H1 (cell line): Measurements from ENCODE around the gene ZNF536. TPM values are rescaled to one million over a fixed set of nuclear protein-coding genes. Genes with fewer than 3 reads are reported as not detected.

Experiments used
- CTCF ChIA-PET: fragments of 300-600 bp; sonication (Branson Sonifier 250); formaldehyde crosslinking; loops from one replicate; lab custom pipeline; 2021; ENCODE audit not compliant: partially characterized antibody; lab: Charles Lee
- POLR2A ChIA-PET: fragments of 300-600 bp; sonication (Branson Sonifier 250); formaldehyde crosslinking; loops from one replicate; lab custom pipeline; 2021; ENCODE audit warnings: inconsistent platforms; ENCODE audit not compliant: partially characterized antibody; lab: Charles Lee
- DNase-seq, 2 experiments: peaks; one replicate each; pipeline versions ENCODE4 v3.0.0 to v3.0.0-alpha.2; 2010 to 2022; ENCODE audit warnings: low spot score in 2 of 2, low read depth in 1 of 2, mixed read lengths in 1 of 2
- FAIRE-seq: peaks from 2 replicates; lab custom pipeline; 2011; peaks lifted over from hg19 to GRCh38; lab: Jason Lieb, UNC
- H2AFZ ChIP-seq: 2 replicates; pipeline ENCODE4 v1.8.1; 2012; ENCODE audit warnings: low read length, inconsistent platforms
- H2AK5ac ChIP-seq: 2 replicates; pipeline ENCODE4 v1.6.1; 2013; ENCODE audit warnings: low read depth, low read length
- H2BK120ac ChIP-seq: replicated peaks from 2 replicates; pipeline ENCODE3; 2013; ENCODE audit warnings: low read depth, low read length, inconsistent platforms
- H2BK12ac ChIP-seq: 2 replicates; pipeline ENCODE4 v1.6.1; 2013; ENCODE audit warnings: low read depth, low read length
- H2BK15ac ChIP-seq: 2 replicates; pipeline ENCODE4 v1.6.1; 2013; ENCODE audit warnings: low read length
- H2BK20ac ChIP-seq: 2 replicates; pipeline ENCODE4 v1.6.1; 2013; ENCODE audit warnings: low read length
- H2BK5ac ChIP-seq: 2 replicates; pipeline ENCODE4 v1.6.1; 2013; ENCODE audit warnings: low read depth, low read length
- H3K14ac ChIP-seq: 2 replicates; pipeline ENCODE4 v1.6.1; 2013; ENCODE audit warnings: inconsistent platforms; ENCODE audit not compliant: insufficient read length
- H3K18ac ChIP-seq: 2 replicates; pipeline ENCODE4 v1.6.1; 2013; ENCODE audit warnings: low read length; ENCODE audit errors: extremely low read depth
- H3K23ac ChIP-seq: 2 replicates; pipeline ENCODE4 v1.6.1; 2013; ENCODE audit warnings: inconsistent platforms; ENCODE audit not compliant: insufficient read length
- H3K23me2 ChIP-seq: 2 replicates; pipeline ENCODE4 v1.6.1; 2013; ENCODE audit warnings: low read depth, low read length
- H3K27ac ChIP-seq: 2 replicates; pipeline ENCODE4 v1.6.1; 2011; ENCODE audit warnings: low read depth, low read length, inconsistent platforms
- H3K27me3 ChIP-seq, 4 experiments: replicated peaks in 1 of 4; 1 replicate in 1 of 4; 2 replicates in 3 of 4; pipeline versions ENCODE4 v1.6.1 to v1.8.1; 2011 to 2013; ENCODE audit warnings: low read length in 3 of 4, mild to moderate bottlenecking in 3 of 4, inconsistent platforms in 2 of 4, mixed read lengths in 2 of 4, moderate library complexity in 1 of 4; ENCODE audit not compliant: control insufficient read depth in 3 of 4, insufficient read depth in 3 of 4; ENCODE audit errors: extremely low read depth in 1 of 4
- H3K36me3 ChIP-seq, 4 experiments: 2 replicates each; pipeline versions ENCODE4 v1.6.1 to v1.8.1; 2011 to 2013; ENCODE audit warnings: mild to moderate bottlenecking in 4 of 4, low read length in 3 of 4, moderate library complexity in 2 of 4, control low read depth in 1 of 4, inconsistent platforms in 1 of 4; ENCODE audit not compliant: insufficient read depth in 4 of 4, control insufficient read depth in 2 of 4
- H3K4ac ChIP-seq: replicated peaks from 2 replicates; pipeline ENCODE3; 2013; ENCODE audit warnings: low read length, low read depth, mixed read lengths, inconsistent platforms; ENCODE audit not compliant: insufficient read length
- H3K4me1 ChIP-seq, 4 experiments: replicated peaks in 1 of 4; 1 replicate in 1 of 4; 2 replicates in 3 of 4; pipeline versions ENCODE4 v1.6.1 to v1.8.1; 2011 to 2013; ENCODE audit warnings: low read length in 3 of 4, inconsistent platforms in 2 of 4, mixed read lengths in 1 of 4; ENCODE audit not compliant: insufficient read depth in 4 of 4, control insufficient read depth in 3 of 4
- H3K4me2 ChIP-seq, 2 experiments: 2 replicates each; pipeline versions ENCODE4 v1.6.1 to v1.8.1; 2011 to 2013; ENCODE audit warnings: low read depth in 2 of 2, low read length in 2 of 2, control low read depth in 1 of 2, inconsistent platforms in 1 of 2, mild to moderate bottlenecking in 1 of 2; ENCODE audit not compliant: insufficient read depth in 1 of 2
- H3K4me3 ChIP-seq, 4 experiments: fragments of 200-600, 300-600 bp in 1 of 4; sonication (generic), shearing (Covaris generic), sonication (Bioruptor Twin) in 1 of 4; 2 replicates each; pipeline versions ENCODE4 v1.5.1 to v1.8.1; 2011 to 2016; ENCODE audit warnings: low read length in 4 of 4, low read depth in 3 of 4, control low read depth in 2 of 4, inconsistent platforms in 2 of 4, mild to moderate bottlenecking in 2 of 4, mixed read lengths in 1 of 4, moderate library complexity in 1 of 4; ENCODE audit not compliant: insufficient read depth in 2 of 4; ENCODE audit errors: extremely low read depth in 1 of 4
- H3K56ac ChIP-seq: replicated peaks from 2 replicates; pipeline ENCODE3; 2013; ENCODE audit warnings: low read depth, mild to moderate bottlenecking, mixed read lengths, low read length, inconsistent platforms; ENCODE audit not compliant: insufficient read length
- H3K79me1 ChIP-seq: 2 replicates; pipeline ENCODE4 v1.6.1; 2013; ENCODE audit warnings: low read depth, low read length, control low read depth
- H3K79me2 ChIP-seq, 2 experiments: 2 replicates each; pipeline versions ENCODE4 v1.6.1 to v1.8.1; 2012 to 2013; ENCODE audit warnings: low read length in 2 of 2, mild to moderate bottlenecking in 2 of 2, inconsistent platforms in 1 of 2; ENCODE audit not compliant: insufficient read depth in 2 of 2, control insufficient read depth in 1 of 2
- H3K9ac ChIP-seq, 4 experiments: replicated peaks in 1 of 4; 1 replicate in 1 of 4; 2 replicates in 3 of 4; pipeline versions ENCODE4 v1.6.1 to v1.8.1; 2011 to 2013; ENCODE audit warnings: low read depth in 3 of 4, low read length in 3 of 4, control low read depth in 2 of 4, mild to moderate bottlenecking in 2 of 4, moderate library complexity in 2 of 4, inconsistent platforms in 1 of 4; ENCODE audit errors: extremely low read depth in 1 of 4
- H3K9me3 ChIP-seq, 2 experiments: 2 replicates each; pipeline versions ENCODE4 v1.6.1 to v1.8.1; 2012 to 2013; ENCODE audit warnings: mild to moderate bottlenecking in 2 of 2, moderate library complexity in 2 of 2, control low read depth in 1 of 2, inconsistent platforms in 1 of 2, low read depth in 1 of 2, low read length in 1 of 2, mixed read lengths in 1 of 2; ENCODE audit not compliant: insufficient read depth in 2 of 2
- H4K20me1 ChIP-seq, 2 experiments: replicated peaks in 1 of 2; 2 replicates each; pipeline versions ENCODE3 to v1.8.1; 2011 to 2013; ENCODE audit warnings: inconsistent platforms in 2 of 2, low read length in 2 of 2, mild to moderate bottlenecking in 1 of 2; ENCODE audit not compliant: insufficient read depth in 2 of 2, control insufficient read depth in 1 of 2
- H4K5ac ChIP-seq: 2 replicates; pipeline ENCODE4 v1.6.1; 2013; ENCODE audit warnings: low read length, low read depth, mixed read lengths, inconsistent platforms; ENCODE audit not compliant: insufficient read length
- H4K8ac ChIP-seq: 2 replicates; pipeline ENCODE4 v1.8.0; 2013; ENCODE audit warnings: mild to moderate bottlenecking, moderate library complexity, low read length, inconsistent platforms; ENCODE audit not compliant: insufficient read depth; ENCODE audit errors: extremely low read depth
- H4K91ac ChIP-seq: replicated peaks from 2 replicates; pipeline ENCODE3; 2013; ENCODE audit warnings: low read length, mixed read lengths, inconsistent platforms; ENCODE audit not compliant: insufficient read length
- ATF2 ChIP-seq: IDR thresholded peaks from 2 replicates; pipeline ENCODE4 v1.6.1; 2012; ENCODE audit warnings: low read length, inconsistent platforms
- POLR2AphosphoS5 ChIP-seq: IDR thresholded peaks from 2 replicates; pipeline ENCODE4 v1.6.1; 2011; ENCODE audit warnings: low read depth, low read length
- SRF ChIP-seq: IDR thresholded peaks from 2 replicates; pipeline ENCODE4 v1.6.1; 2011; ENCODE audit warnings: mild to moderate bottlenecking, low read depth, low read length, moderate library complexity
- whole genome bisulfite sequencing, 2 experiments: shearing (Covaris generic) in 1 of 2; methylation state at CpG; one replicate each; pipeline versions ENCODE4 v1.1.6 to v1.1.7; 2013 to 2015; ENCODE audit warnings: low lambda C conversion rate in 2 of 2, mixed read lengths in 2 of 2, inconsistent platforms in 1 of 2, low coverage in 1 of 2, missing lambda C conversion rate in 1 of 2; ENCODE audit not compliant: insufficient replicate concordance in 2 of 2, insufficient coverage in 1 of 2, insufficient read length in 1 of 2; ENCODE audit errors: extremely low coverage in 1 of 2, missing lambda C conversion rate in 1 of 2; 5-methylcytosine and 5-hydroxymethylcytosine counted together
- polyA plus RNA-seq, 7 experiments: library from polyadenylated mRNA; depleted of rRNA in 3 of 7; stranded (reverse) in 5 of 7; unstranded in 2 of 7; fragments of >200 nt in 5 of 7; fragments of 200-250 nt in 2 of 7; gene quantifications; 1 replicate in 5 of 7; 2 replicates in 1 of 7; 4 replicates in 1 of 7; pipeline versions ENCODE4 v1.2.1 to v1.2.3, GENCODE V29; 2011 to 2013; ENCODE audit warnings: missing spikeins in 2 of 7, mixed read lengths in 2 of 7
- total RNA-seq: library from RNA; stranded (reverse); fragmentation: NEBNext Ultra II Directional; extraction: Animal tissue kit (Norgen Biotek cat#: 25700); gene quantifications from 2 replicates; pipeline ENCODE4 v1.2.1, GENCODE V29; 2021

Gene ZNF536
- total and polyA plus RNA-seq, 2 of the 8 experiments (the other 6 are each of a cell fraction or from before 2014, with no cell fraction given), result 0.09 to 0.11 TPM

GRCh38 chr19:30357580-30357954 lies 14.6 kb upstream of the ZNF536 start:
- H2AFZ ChIP-seq, result no peak overlapping the region
- DNase-seq, result no peak
- peaks cover 3 to 7% (median 5%) of the 10 kb centered on the region in 4 experiments; a peak in 5 of 7 replicates for H3K4me1 ChIP-seq
- ChIA-PET POLR2A (no interaction called here), CTCF (interaction anchor here (0.6 kb wide), 1 partner anchor 109 kb away, joined by 4 read pairs; no protein-coding TSS in a partner anchor)
- H4K91ac ChIP-seq, result no peak overlapping the region
- no peak overlapping the region for H4K5ac ChIP-seq
- WGBS, 2 experiments, result 100% methylated on average over 3 of the region's 5 CpGs; no CpG with 5 or more reads in 1 of the 2 experiments
- no peak overlapping the region for H3K4me3 ChIP-seq
- no peak for TF ChIP-seq POLR2AphosphoS5
- no peak for TF ChIP-seq SRF
- TF ChIP-seq ATF2, result no peak
- H3K23me2 ChIP-seq, result no peaks in the 10 kb centered on the region
- H3K79me1 ChIP-seq, result no peaks in the 10 kb centered on the region; the same call in 1 of the 2 replicates
- no peak overlapping the region for H2BK120ac ChIP-seq
- H3K9ac ChIP-seq, result no peak overlapping the region
- no peak overlapping the region for H2BK20ac ChIP-seq
- H3K18ac ChIP-seq, result no peak overlapping the region
- no peaks in the 10 kb centered on the region for H3K79me2 ChIP-seq
- H4K20me1 ChIP-seq, result no peaks in the 10 kb centered on the region
- H3K36me3 ChIP-seq, result no peaks in the 10 kb centered on the region
- H3K27ac ChIP-seq, result no peak overlapping the region
- no peak overlapping the region for H4K8ac ChIP-seq
- no peak overlapping the region for H3K56ac ChIP-seq
- no peak overlapping the region for H2BK5ac ChIP-seq
- no peak overlapping the region for H2AK5ac ChIP-seq
- no peaks in the 10 kb centered on the region for H3K27me3 ChIP-seq
- H3K14ac ChIP-seq, result no peak overlapping the region
- no peak for FAIRE-seq
- no peak overlapping the region for H2BK12ac ChIP-seq
- no peak overlapping the region for H3K4ac ChIP-seq
- no peak overlapping the region for H3K23ac ChIP-seq
- H3K9me3 ChIP-seq, result no peaks in the 10 kb centered on the region
- no peak overlapping the region for H3K4me2 ChIP-seq
- H2BK15ac ChIP-seq, result no peak overlapping the region
